Measurements from ENCODE around the gene AP1G2. TPM values are rescaled to one million over a fixed set of nuclear protein-coding genes. Genes with fewer than 3 reads are reported as not detected.

AP1G2 gene
- total and polyA plus RNA-seq, 2 of the 13 experiments (the other 11 are each of a cell fraction or from before 2014, with no cell fraction given), result 96.9 to 611 TPM

DNA sequence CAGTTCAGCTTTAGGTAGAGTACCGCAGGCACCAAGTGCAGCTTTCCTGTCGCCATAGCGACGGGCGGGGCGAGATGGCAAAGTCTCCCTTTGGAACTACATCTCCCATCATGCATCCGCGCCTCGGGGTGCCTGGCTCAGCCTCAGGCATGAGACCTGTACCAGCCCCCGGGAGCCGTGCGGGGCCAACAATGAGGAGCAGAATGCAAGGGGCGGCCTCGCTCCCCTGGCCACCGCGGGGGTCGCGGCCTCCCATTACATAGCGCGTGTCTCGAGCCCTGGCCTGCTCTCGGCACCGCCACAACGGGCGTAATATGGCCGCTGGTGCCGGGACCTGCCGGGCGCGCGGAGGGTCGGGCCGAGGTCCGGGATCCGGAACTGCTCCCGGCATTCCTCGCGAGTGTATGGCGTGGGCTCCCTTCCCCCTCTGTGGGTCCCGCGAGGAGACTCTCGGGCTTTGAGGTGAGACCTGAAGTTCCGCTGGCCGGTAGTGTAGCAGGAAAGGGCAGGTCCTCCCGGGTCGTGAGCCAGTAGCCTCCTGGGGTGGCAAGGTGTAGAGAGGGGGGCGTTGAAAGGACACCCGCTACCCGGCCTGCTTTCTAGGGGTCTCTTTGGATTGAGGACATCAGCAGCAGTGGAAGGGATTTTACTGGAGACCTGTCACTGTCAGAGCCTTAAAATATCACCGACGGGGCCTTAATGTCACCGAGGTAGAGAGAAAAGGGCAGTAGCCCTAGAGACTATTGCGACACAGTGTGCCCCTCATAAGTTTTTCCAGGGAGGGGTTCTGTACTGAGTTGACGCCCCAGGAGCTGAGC is 11.5 kb downstream of the AP1G2 start, which contains the start of gene THTPA (continued):
- TF ChIP-seq, protein P1, sequence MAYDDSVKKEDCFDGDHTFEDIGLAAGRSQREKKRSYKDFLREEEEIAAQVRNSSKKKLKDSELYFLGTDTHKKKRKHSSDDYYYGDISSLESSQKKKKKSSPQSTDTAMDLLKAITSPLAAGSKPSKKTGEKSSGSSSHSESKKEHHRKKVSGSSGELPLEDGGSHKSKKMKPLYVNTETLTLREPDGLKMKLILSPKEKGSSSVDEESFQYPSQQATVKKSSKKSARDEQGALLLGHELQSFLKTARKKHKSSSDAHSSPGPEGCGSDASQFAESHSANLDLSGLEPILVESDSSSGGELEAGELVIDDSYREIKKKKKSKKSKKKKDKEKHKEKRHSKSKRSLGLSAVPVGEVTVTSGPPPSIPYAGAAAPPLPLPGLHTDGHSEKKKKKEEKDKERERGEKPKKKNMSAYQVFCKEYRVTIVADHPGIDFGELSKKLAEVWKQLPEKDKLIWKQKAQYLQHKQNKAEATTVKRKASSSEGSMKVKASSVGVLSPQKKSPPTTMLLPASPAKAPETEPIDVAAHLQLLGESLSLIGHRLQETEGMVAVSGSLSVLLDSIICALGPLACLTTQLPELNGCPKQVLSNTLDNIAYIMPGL (CRISPR knock-in tag; IDR thresholded peaks at IDR 0.05; ENCODE audit: borderline replicate concordance in 1 of 2, low read depth in 1 of 2), result peak; percentile 98 to 100
- TF ChIP-seq ZNF510 (CRISPR knock-in tag; IDR thresholded peaks at IDR 0.05; ENCODE audit: low read depth) (peak; percentile 87), HOXA7 (CRISPR knock-in tag; IDR thresholded peaks at IDR 0.05) (no peak), RFXANK (CRISPR knock-in tag; IDR thresholded peaks at IDR 0.05) (peak; percentile 94), JUND (CRISPR knock-in tag; IDR thresholded peaks at IDR 0.05) (peak; percentile 33; the same call in 1 of the 2 replicates), POLR2A (IDR thresholded peaks at IDR 0.05; ENCODE audit: insufficient read depth in 1 of 2, low read depth in 2 of 2, low read length in 2 of 2) (peak in 1 of 2 experiments; percentile 93; a peak in 2 of 4 replicates), ZNF432 (CRISPR knock-in tag; IDR thresholded peaks at IDR 0.05; ENCODE audit: borderline replicate concordance) (no peak; the same call in 1 of the 2 replicates), PLRG1 (conservative IDR thresholded peaks at IDR 0.05) (no peak), ARNT (IDR thresholded peaks at IDR 0.05) (no peak), MTA1 (CRISPR knock-in tag; IDR thresholded peaks at IDR 0.05; ENCODE audit: borderline replicate concordance) (peak; percentile 98), ZNF720 (CRISPR knock-in tag; IDR thresholded peaks at IDR 0.05) (no peak; the same call in 1 of the 2 replicates), NRL (CRISPR knock-in tag; IDR thresholded peaks at IDR 0.05; ENCODE audit: borderline replicate concordance) (peak; percentile 100), ZFP41 (CRISPR knock-in tag; IDR thresholded peaks at IDR 0.05; ENCODE audit: borderline replicate concordance) (peak; percentile 98; the same call in 1 of the 2 replicates), RXRA (CRISPR knock-in tag; IDR thresholded peaks at IDR 0.05) (peak; percentile 95), ZNF296 (CRISPR knock-in tag; conservative IDR thresholded peaks at IDR 0.05) (peak; percentile 88), ATM (IDR thresholded peaks at IDR 0.05; ENCODE audit: borderline replicate concordance) (no peak), CREM (IDR thresholded peaks at IDR 0.05) (peak; percentile 92), CREM (CRISPR knock-in tag; IDR thresholded peaks at IDR 0.05) (no peak; the same call in 1 of the 2 replicates), EEA1 (CRISPR knock-in tag; IDR thresholded peaks at IDR 0.05; ENCODE audit: borderline replicate concordance) (peak; percentile 91; the same call in 1 of the 2 replicates), HNF4A (CRISPR knock-in tag; IDR thresholded peaks at IDR 0.05) (peak; percentile 76), SP140L (CRISPR knock-in tag; IDR thresholded peaks at IDR 0.05; ENCODE audit: borderline replicate concordance) (peak; percentile 93; the same call in 1 of the 2 replicates), ZNF615 (CRISPR knock-in tag; IDR thresholded peaks at IDR 0.05; ENCODE audit: borderline replicate concordance) (no peak)
- TF ChIP-seq, protein P2, sequence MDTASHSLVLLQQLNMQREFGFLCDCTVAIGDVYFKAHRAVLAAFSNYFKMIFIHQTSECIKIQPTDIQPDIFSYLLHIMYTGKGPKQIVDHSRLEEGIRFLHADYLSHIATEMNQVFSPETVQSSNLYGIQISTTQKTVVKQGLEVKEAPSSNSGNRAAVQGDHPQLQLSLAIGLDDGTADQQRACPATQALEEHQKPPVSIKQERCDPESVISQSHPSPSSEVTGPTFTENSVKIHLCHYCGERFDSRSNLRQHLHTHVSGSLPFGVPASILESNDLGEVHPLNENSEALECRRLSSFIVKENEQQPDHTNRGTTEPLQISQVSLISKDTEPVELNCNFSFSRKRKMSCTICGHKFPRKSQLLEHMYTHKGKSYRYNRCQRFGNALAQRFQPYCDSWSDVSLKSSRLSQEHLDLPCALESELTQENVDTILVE (CRISPR knock-in tag; IDR thresholded peaks at IDR 0.05), result peak; percentile 99
- TF ChIP-seq, protein P3, sequence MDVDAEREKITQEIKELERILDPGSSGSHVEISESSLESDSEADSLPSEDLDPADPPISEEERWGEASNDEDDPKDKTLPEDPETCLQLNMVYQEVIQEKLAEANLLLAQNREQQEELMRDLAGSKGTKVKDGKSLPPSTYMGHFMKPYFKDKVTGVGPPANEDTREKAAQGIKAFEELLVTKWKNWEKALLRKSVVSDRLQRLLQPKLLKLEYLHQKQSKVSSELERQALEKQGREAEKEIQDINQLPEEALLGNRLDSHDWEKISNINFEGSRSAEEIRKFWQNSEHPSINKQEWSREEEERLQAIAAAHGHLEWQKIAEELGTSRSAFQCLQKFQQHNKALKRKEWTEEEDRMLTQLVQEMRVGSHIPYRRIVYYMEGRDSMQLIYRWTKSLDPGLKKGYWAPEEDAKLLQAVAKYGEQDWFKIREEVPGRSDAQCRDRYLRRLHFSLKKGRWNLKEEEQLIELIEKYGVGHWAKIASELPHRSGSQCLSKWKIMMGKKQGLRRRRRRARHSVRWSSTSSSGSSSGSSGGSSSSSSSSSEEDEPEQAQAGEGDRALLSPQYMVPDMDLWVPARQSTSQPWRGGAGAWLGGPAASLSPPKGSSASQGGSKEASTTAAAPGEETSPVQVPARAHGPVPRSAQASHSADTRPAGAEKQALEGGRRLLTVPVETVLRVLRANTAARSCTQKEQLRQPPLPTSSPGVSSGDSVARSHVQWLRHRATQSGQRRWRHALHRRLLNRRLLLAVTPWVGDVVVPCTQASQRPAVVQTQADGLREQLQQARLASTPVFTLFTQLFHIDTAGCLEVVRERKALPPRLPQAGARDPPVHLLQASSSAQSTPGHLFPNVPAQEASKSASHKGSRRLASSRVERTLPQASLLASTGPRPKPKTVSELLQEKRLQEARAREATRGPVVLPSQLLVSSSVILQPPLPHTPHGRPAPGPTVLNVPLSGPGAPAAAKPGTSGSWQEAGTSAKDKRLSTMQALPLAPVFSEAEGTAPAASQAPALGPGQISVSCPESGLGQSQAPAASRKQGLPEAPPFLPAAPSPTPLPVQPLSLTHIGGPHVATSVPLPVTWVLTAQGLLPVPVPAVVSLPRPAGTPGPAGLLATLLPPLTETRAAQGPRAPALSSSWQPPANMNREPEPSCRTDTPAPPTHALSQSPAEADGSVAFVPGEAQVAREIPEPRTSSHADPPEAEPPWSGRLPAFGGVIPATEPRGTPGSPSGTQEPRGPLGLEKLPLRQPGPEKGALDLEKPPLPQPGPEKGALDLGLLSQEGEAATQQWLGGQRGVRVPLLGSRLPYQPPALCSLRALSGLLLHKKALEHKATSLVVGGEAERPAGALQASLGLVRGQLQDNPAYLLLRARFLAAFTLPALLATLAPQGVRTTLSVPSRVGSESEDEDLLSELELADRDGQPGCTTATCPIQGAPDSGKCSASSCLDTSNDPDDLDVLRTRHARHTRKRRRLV (CRISPR knock-in tag; IDR thresholded peaks at IDR 0.05), result peak; percentile 98
